ENCODE measurements around the gene NR3C1.

Gene NR3C1

GRCh38 chr5:143433670-143434069, 30.2 kb upstream of the NR3C1 start:
- TF ChIP-seq TOX (CRISPR knock-in tag; IDR thresholded peaks at IDR 0.05; ENCODE audit: borderline replicate concordance) (no peak), CREB5 (CRISPR knock-in tag; IDR thresholded peaks at IDR 0.05; ENCODE audit: low read depth) (no peak), ZFP3 (CRISPR knock-in tag; IDR thresholded peaks at IDR 0.05) (no peak), CSRNP3 (CRISPR knock-in tag; IDR thresholded peaks at IDR 0.05) (no peak), BACH2 (CRISPR knock-in tag; IDR thresholded peaks at IDR 0.05; ENCODE audit: borderline replicate concordance) (no peak), OSR1 (CRISPR knock-in tag; IDR thresholded peaks at IDR 0.05) (no peak), POU6F1 (CRISPR knock-in tag; IDR thresholded peaks at IDR 0.05; ENCODE audit: borderline replicate concordance, low read depth) (no peak), ARNTL (CRISPR knock-in tag; IDR thresholded peaks at IDR 0.05; ENCODE audit: borderline replicate concordance, low read depth) (no peak), ZNF565 (CRISPR knock-in tag; conservative IDR thresholded peaks at IDR 0.05; ENCODE audit: low read depth) (no peak), GLIS3 (CRISPR knock-in tag; IDR thresholded peaks at IDR 0.05) (no peak), ZFP30 (CRISPR knock-in tag; IDR thresholded peaks at IDR 0.05) (no peak), RARB (CRISPR knock-in tag; IDR thresholded peaks at IDR 0.05) (no peak), ISL1 (CRISPR knock-in tag; IDR thresholded peaks at IDR 0.05) (no peak), ZNF70 (CRISPR knock-in tag; IDR thresholded peaks at IDR 0.05) (no peak), TCF4 (CRISPR knock-in tag; IDR thresholded peaks at IDR 0.05; ENCODE audit: borderline replicate concordance) (no peak), SNAI2 (CRISPR knock-in tag; IDR thresholded peaks at IDR 0.05) (no peak), CSDC2 (CRISPR knock-in tag; IDR thresholded peaks at IDR 0.05) (no peak), PATZ1 (CRISPR knock-in tag; IDR thresholded peaks at IDR 0.05; ENCODE audit: borderline replicate concordance) (no peak), TSHZ2 (CRISPR knock-in tag; IDR thresholded peaks at IDR 0.05) (no peak)
- ATAC-seq, result no peak

- no peak for TF ChIP-seq PPARA (CRISPR knock-in tag; IDR thresholded peaks at IDR 0.05; ENCODE audit: borderline replicate concordance)
- TF ChIP-seq PATZ1 (CRISPR knock-in tag; IDR thresholded peaks at IDR 0.05; ENCODE audit: borderline replicate concordance), result no peak
- no peak for ATAC-seq
Measured at GRCh38 chr5:143432658-143433239, 29.3 kb upstream of the NR3C1 start.

All from SK-N-SH treated with all-trans-retinoic acid at 6 μM for 48 hours (cell line).